Choroid plexus epithelial cell (primary cell): ENCODE results near the gene SLC24A4.

Experiments used
- DNase-seq: peaks from one replicate; pipeline ENCODE4 v3.0.0-alpha.2; 2010; ENCODE audit warnings: low read depth
- H3K4me3 ChIP-seq: 2 replicates; pipeline ENCODE4 v1.5.1; 2011; ENCODE audit warnings: low read depth, mild to moderate bottlenecking, control low read depth, low read length, moderate library complexity
- TF ChIP-seq, protein P1 (sequence below): conservative IDR thresholded peaks from 2 replicates; pipeline ENCODE4 v1.5.1; 2011; ENCODE audit warnings: low read depth, mild to moderate bottlenecking, control low read depth, inconsistent platforms, low read length, moderate library complexity

SLC24A4 gene

DNA sequence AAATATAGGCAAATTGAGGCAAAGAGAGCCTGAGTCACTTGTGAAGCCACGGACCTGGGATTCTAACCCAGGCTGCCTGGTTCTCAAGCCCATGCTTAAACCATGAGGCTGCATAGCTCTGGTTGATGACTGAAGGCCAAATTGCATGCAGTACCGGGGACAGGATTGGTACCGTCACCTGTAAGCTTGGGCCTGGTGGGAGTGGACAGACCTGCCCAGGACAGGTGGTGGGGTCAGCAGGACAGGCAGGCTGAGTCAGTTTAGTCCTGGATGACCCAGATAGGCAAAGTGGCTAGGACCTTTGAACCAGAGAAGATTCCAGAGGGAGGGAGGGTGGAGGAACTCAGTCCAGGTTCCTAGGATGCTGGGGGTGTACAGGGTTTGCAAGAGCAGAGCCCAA is 216.5 kb downstream of the SLC24A4 start:
- TF ChIP-seq, protein P1, sequence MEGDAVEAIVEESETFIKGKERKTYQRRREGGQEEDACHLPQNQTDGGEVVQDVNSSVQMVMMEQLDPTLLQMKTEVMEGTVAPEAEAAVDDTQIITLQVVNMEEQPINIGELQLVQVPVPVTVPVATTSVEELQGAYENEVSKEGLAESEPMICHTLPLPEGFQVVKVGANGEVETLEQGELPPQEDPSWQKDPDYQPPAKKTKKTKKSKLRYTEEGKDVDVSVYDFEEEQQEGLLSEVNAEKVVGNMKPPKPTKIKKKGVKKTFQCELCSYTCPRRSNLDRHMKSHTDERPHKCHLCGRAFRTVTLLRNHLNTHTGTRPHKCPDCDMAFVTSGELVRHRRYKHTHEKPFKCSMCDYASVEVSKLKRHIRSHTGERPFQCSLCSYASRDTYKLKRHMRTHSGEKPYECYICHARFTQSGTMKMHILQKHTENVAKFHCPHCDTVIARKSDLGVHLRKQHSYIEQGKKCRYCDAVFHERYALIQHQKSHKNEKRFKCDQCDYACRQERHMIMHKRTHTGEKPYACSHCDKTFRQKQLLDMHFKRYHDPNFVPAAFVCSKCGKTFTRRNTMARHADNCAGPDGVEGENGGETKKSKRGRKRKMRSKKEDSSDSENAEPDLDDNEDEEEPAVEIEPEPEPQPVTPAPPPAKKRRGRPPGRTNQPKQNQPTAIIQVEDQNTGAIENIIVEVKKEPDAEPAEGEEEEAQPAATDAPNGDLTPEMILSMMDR, result no peak
- H3K4me3 ChIP-seq, result no peak overlapping the region

DNA sequence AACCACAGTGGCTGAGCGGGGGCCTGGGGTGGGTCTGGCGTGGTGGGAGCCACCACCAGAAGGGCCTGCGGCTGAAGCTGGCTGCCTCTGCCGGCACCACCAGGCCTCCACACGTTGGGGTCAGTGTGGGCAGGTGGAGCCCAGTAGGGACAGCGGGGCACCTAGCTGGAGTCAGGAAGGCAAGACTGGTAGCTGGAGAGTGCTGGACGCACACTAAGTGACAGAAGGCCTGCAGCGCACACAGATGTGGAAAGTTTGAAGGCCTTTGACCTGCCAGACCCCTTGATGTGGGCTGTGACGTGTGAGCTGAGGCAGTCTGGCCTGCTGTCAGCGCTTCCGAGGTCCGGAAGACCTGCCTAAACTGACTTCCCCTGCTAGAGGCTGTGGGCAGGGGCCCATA is 216.9 kb downstream of the SLC24A4 start:
- DNase-seq, result peak; percentile 78
- TF ChIP-seq, protein P1, result no peak
- no peak overlapping the region for H3K4me3 ChIP-seq

More for the DNA sequence above, 216.5 kb downstream of the SLC24A4 start:
- DNase-seq, result no peak

DNA sequence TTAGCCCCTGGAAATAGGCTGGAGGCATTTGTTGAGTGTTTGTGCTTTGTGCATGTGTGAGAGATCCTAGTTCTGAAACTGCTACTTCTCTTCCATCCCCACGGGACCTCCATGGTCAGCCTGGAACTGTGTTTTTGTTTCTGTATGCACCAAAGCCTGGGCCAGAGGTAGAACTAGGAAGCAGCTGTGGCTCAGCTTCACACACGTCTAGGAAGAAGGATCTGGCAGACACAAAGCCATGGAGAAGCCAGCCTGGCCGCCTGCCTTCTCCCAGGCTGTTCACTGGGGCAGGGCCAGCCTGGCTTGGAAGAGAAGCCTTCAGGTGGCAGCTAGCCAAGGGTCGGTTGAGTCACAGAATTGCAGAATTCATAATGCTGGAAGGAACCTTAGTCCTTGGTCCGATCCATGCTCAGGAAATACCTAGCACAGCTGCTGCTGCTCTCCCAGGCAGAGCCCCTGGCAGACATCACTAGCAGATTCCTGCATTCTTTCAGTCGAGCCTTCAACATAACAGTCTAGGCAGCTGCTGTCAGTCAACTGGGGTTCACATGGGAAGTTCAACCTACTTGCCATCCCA is 217.6 kb downstream of the SLC24A4 start:
- no peak overlapping the region for H3K4me3 ChIP-seq
- peak; percentile 99 for DNase-seq
- TF ChIP-seq, protein P1, result no peak

DNA sequence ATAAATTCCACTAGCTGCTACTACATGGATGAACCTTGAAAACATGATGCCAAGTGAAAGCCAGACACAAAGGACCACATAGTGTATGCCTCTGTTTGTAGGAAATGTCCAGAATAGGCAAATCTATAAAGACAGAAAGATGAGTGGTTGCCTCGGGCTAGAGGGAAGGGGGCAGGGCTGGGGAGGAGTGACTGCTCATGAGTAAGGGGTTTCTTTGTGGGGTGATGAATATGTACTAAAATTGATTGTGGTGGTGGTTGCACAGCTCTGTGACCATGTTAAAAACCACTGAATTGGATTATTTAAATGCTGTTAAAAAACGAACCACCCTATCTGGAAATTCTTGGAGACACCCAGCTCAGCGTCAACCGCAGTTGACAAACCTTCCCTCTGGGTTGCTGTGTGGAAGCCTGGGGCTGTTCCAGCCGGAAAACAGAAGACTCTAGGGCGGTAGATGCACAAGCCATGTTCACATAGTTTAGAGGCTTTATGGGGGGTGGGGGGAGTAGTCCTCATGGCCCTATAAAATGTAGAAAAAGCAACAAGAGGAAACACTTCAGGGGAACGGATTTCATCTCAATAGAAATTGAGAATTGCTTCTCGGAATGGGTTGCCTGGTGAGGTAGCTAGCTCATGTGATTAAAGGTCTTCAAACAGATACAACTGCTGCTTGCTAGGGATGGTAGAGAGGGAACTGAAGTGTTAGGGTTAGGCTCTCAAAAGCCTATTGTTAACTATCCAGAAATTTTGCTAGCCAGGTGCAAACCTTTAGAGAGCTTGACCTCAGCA is 220.0 kb downstream of the SLC24A4 start:
- H3K4me3 ChIP-seq, result no peak overlapping the region
- no peak for DNase-seq
- TF ChIP-seq, protein P1, result no peak

DNA sequence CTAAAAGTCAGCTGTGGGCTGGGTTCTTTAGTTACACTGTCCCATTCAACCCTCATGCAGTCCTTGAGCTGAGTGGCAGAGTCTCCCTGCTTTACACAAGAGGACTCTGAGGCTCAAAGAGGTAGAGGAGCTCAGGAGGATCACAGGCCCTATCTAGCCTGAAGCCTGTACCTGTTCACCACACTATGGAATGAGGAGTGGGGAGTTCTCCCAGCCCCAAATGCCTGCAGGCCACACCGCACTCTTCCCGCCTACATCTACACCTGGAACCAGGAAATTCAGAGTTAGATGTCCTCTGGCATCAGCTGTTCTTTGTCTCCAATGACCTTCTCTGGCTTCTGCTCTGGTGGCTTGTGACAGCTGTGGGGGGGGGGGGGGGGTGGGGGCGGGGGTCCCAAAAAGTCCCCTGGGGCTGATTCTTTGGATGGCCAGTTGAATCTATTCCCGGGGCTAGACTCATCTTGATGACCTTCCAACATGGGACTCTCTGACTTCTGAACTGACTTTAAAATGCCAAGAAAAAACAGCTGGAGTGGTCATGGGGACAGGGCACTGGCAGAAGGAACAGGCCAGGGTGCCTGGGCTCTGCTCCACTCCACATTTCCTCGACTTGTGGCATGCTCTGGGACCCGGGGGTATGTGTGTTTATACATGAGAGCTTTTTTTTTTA is 221.2 kb downstream of the SLC24A4 start:
- no peak for DNase-seq
- TF ChIP-seq, protein P1, result no peak

DNA sequence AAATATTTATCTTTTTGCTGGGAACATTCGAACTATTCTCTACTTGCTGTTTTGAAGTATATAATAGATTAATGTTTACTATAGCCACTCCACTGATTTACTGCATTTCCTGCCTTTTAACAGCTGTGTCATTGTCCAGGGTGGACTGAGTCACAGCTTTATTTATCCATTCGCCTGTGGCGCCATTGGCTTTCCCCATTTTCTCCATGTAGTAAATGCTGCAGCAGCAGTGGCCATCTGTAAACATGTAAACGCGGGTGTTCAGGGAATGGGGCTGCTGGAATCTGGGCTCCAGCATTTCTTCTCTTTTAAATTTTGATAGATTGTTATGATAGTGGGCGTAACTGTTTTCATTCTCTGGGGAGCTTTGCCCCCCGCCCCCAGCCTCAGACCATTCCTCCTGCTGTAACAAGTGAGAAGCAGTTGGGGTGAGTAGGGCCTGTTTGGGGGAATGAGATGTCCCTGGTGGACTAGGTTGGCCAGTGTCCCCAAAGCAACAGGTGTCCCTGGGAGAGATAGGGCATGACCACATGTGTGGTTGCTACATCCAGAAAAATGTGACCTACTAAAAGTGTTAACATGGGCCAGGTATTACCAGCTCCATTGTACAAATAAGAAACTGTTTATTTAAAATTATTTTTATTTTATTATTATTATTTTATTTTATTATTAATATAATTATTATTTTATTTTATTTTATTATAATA is 223.5 kb downstream of the SLC24A4 start:
- TF ChIP-seq, protein P1, result no peak
- DNase-seq, result no peak
- no peak overlapping the region for H3K4me3 ChIP-seq

More for the DNA sequence above, 221.2 kb downstream of the SLC24A4 start:
- H3K4me3 ChIP-seq, result no peak overlapping the region
